Endothelial cell of umbilical vein (primary cell): Measurements from ENCODE around the gene ZBTB21. TPM values are rescaled to one million over a fixed set of nuclear protein-coding genes. Genes with fewer than 3 reads are reported as not detected.

Source experiments
- BruUV-seq: library from RNA; stranded (reverse); fragments of 400-500 nt; replicated peaks from 2 replicates; lab custom pipeline; 2021; lab: Mats Ljungman, UMichigan
- CTCF ChIA-PET: fragments of 300-600, 350-600 bp; sonication (Branson Sonifier 250); formaldehyde crosslinking; loops from one replicate; lab custom pipeline; 2021; ENCODE audit warnings: antibody characterized with exemption, inconsistent platforms; lab: Charles Lee
- POLR2A ChIA-PET: fragments of 300-600, 350-600 bp; sonication (Branson Sonifier 250); formaldehyde crosslinking; loops from one replicate; lab custom pipeline; 2021; ENCODE audit warnings: antibody characterized with exemption, inconsistent platforms; lab: Charles Lee
- DNase-seq: peaks from one replicate; pipeline ENCODE4 v3.0.0-alpha.2; 2011; ENCODE audit warnings: low read depth, low spot score
- FAIRE-seq: peaks from 2 replicates; lab custom pipeline; 2011; peaks lifted over from hg19 to GRCh38; lab: Jason Lieb, UNC
- H2AFZ ChIP-seq: 2 replicates; pipeline ENCODE4 v1.6.0; 2012; ENCODE audit warnings: low read depth, low read length, control low read depth, inconsistent platforms
- H3K27ac ChIP-seq: 2 replicates; pipeline ENCODE4 v1.5.1; 2011; ENCODE audit warnings: low read depth, mild to moderate bottlenecking, control low read depth, low read length, moderate library complexity; ENCODE audit not compliant: insufficient read depth
- H3K27me3 ChIP-seq, 2 experiments: 2 replicates each; pipeline versions ENCODE4 v1.6.0 to v1.6.1; 2011; ENCODE audit warnings: low read length in 2 of 2, mixed read lengths in 1 of 2; ENCODE audit not compliant: control insufficient read depth in 2 of 2, insufficient read depth in 2 of 2
- H3K36me3 ChIP-seq, 2 experiments: 2 replicates in 1 of 2; 3 replicates in 1 of 2; pipeline ENCODE4 v1.5.1; 2011; ENCODE audit warnings: low read length in 2 of 2, mild to moderate bottlenecking in 1 of 2, moderate library complexity in 1 of 2; ENCODE audit not compliant: control insufficient read depth in 2 of 2, insufficient read depth in 2 of 2; ENCODE audit errors: extremely low read depth in 1 of 2
- H3K4me1 ChIP-seq: 3 replicates; pipeline ENCODE4 v1.5.1; 2011; ENCODE audit warnings: mild to moderate bottlenecking, low read length; ENCODE audit not compliant: control insufficient read depth, insufficient read depth; ENCODE audit errors: extremely low read depth
- H3K4me2 ChIP-seq: 2 replicates; pipeline ENCODE4 v1.6.1; 2011; ENCODE audit warnings: low read length, control low read depth, mixed read lengths; ENCODE audit not compliant: insufficient read depth
- H3K4me3 ChIP-seq, 3 experiments: fragments of 200-600 bp in 1 of 3; sonication (generic), shearing (Covaris generic) in 1 of 3; replicated peaks in 1 of 3; 2 replicates each; pipeline ENCODE4 v1.5.1; 2011 to 2016; ENCODE audit warnings: control low read depth in 3 of 3, low read length in 3 of 3, mild to moderate bottlenecking in 2 of 3, inconsistent platforms in 1 of 3, low read depth in 1 of 3, moderate library complexity in 1 of 3; ENCODE audit not compliant: insufficient read depth in 1 of 3
- H3K79me2 ChIP-seq: 2 replicates; pipeline ENCODE4 v1.6.0; 2012; ENCODE audit warnings: low read length, inconsistent platforms; ENCODE audit not compliant: control insufficient read depth, insufficient read depth
- H3K9ac ChIP-seq: replicated peaks from 2 replicates; pipeline ENCODE3; 2011; ENCODE audit warnings: low read length, control low read depth; ENCODE audit not compliant: insufficient read depth; ENCODE audit errors: extremely low read depth
- H3K9me1 ChIP-seq: replicated peaks from 3 replicates; pipeline ENCODE4 v1.6.0; 2011; ENCODE audit warnings: mild to moderate bottlenecking, low read length; ENCODE audit not compliant: control insufficient read depth, insufficient read depth; ENCODE audit errors: extremely low read depth
- H3K9me3 ChIP-seq: replicated peaks from 2 replicates; pipeline ENCODE4 v1.5.1; 2012; ENCODE audit warnings: low read length, inconsistent platforms; ENCODE audit not compliant: control insufficient read depth, insufficient read depth
- H4K20me1 ChIP-seq: replicated peaks from 2 replicates; pipeline ENCODE3; 2011; ENCODE audit warnings: mild to moderate bottlenecking, low read length; ENCODE audit not compliant: control insufficient read depth, insufficient read depth; ENCODE audit errors: extremely low read depth
- CTCF ChIP-seq, 2 donors: IDR thresholded peaks; 1 replicate in 1 of 2; 2 replicates in 1 of 2; pipeline ENCODE4 v1.5.1; 2011; ENCODE audit warnings: low read length in 2 of 2, mild to moderate bottlenecking in 2 of 2, moderate library complexity in 2 of 2, control low read depth in 1 of 2, inconsistent platforms in 1 of 2, low read depth in 1 of 2; ENCODE audit not compliant: insufficient read depth in 1 of 2; ENCODE audit errors: extremely low read depth in 1 of 2
- EZH2 ChIP-seq: IDR thresholded peaks from 2 replicates; pipeline ENCODE4 v1.6.1; 2012; ENCODE audit warnings: borderline replicate concordance, low read depth, mild to moderate bottlenecking, moderate library complexity, low read length, inconsistent platforms; ENCODE audit not compliant: severe bottlenecking
- FOS ChIP-seq: IDR thresholded peaks from 2 replicates; pipeline ENCODE4 v1.6.1; 2011; ENCODE audit warnings: mild to moderate bottlenecking, low read length, moderate library complexity, borderline replicate concordance; ENCODE audit not compliant: insufficient read depth
- GATA2 ChIP-seq: IDR thresholded peaks from 2 replicates; pipeline ENCODE4 v1.7.0; 2011; ENCODE audit warnings: low read depth, mild to moderate bottlenecking, moderate library complexity, mixed read lengths, low read length; ENCODE audit not compliant: insufficient read length, insufficient read depth
- JUN ChIP-seq: IDR thresholded peaks from 2 replicates; pipeline ENCODE4 v1.6.1; 2011; ENCODE audit warnings: borderline replicate concordance, low read depth; ENCODE audit not compliant: insufficient read length, insufficient read depth
- MYC ChIP-seq: IDR thresholded peaks from one replicate; pipeline ENCODE4 v1.6.1; 2011; ENCODE audit warnings: mild to moderate bottlenecking, low read depth, low read length
- POLR2A ChIP-seq: IDR thresholded peaks from 2 replicates; pipeline ENCODE4 v1.6.1; 2012; ENCODE audit warnings: low read depth, mild to moderate bottlenecking, control low read depth, low read length
- POLR2AphosphoS5 ChIP-seq: IDR thresholded peaks from 2 replicates; pipeline ENCODE4 v1.6.1; 2012; ENCODE audit warnings: low read depth, mild to moderate bottlenecking, control low read depth, low read length, moderate library complexity; ENCODE audit not compliant: insufficient read depth
- dilution Hi-C: fragments of 300-500 bp; cut with MboI; formaldehyde crosslinking; loops from one replicate; pipeline ENCODE4 v1.15.0; 2019; ENCODE audit warnings: low sequenced_read_pairs; ENCODE audit not compliant: extremely low pct_ligation_motif_present
- intact Hi-C: fragments of 100-400 bp; cut with micrococcal nuclease; formaldehyde crosslinking; loops from one replicate; pipeline ENCODE4 v1.10.0; 2022
- polyA plus RNA-seq, 4 experiments: library from polyadenylated mRNA; depleted of rRNA in 3 of 4; stranded (reverse) in 3 of 4; unstranded in 1 of 4; fragments of >200 nt; gene quantifications; 2 replicates each; pipeline versions ENCODE4 v1.2.1 to v1.2.3, GENCODE V29; 2011 to 2012; ENCODE audit warnings: missing spikeins in 1 of 4
- total RNA-seq: library from RNA; stranded (reverse); gene quantifications from 2 replicates; pipeline ENCODE4 v1.2.3, GENCODE V29; 2021
- TF ChIP-seq, protein P1 (sequence below): IDR thresholded peaks from 2 replicates; pipeline ENCODE4 v1.6.1; 2011; ENCODE audit not compliant: insufficient read depth, insufficient read length

ZBTB21 gene
- total and polyA plus RNA-seq, 2 donors (not counting 3 experiments of a cell fraction or from before 2014, with no cell fraction given) = 2.8 to 12.4 TPM

DNA sequence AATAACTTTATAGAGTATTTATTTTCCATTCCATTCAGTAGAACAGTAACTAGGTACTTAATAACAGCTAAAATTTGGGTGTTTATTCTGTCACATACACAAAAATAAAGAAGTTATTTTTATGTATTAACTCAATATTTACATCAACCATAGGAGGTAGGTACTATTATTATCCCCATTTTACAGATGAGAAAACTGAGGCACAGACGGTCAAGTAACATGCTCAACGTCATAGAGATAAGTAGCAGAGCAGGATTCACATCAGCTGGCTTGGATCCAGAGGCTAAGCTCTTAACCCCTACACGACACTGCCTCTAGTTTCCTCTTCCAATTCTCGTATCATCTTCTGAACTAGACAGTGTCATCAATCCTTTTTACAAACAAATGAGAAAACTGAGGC lies 9.3 kb downstream of the ZBTB21 start:
- no peak for TF ChIP-seq MYC
- no peak for TF ChIP-seq JUN
- no peak for TF ChIP-seq POLR2AphosphoS5
- H3K36me3 ChIP-seq = peaks cover 0 to 4% of the 10 kb centered on the region in 2 experiments
- H3K9me3 ChIP-seq = no peaks in the 10 kb centered on the region

DNA sequence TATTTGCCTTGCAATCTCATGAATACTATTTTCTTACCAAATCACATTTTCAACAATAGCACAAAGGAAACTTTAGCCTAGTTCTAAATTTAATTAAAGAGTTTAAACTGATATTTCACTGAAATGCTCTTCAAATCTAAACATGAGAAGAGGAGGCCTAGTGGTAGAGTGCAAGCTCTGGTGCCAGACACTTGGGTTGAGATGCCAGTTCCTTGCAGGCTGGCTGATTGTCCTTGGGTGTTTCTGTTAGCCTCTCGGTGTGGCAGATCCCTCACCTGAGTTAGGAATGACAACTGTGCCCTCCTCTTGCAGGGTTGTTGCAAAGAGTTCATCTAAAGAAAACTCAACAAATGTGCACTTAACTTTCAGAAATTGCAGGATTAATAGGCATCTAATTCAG lies 12.5 kb downstream of the ZBTB21 start:
- Histone ChIP-seq H3K4me1 (no peaks in the 10 kb centered on the region), H3K9me1 (no peaks in the 10 kb centered on the region), H3K36me3 (peaks cover 6 to 7% of the 10 kb centered on the region in 2 experiments), H3K79me2 (peaks cover 6% of the 10 kb centered on the region), H2AFZ (no peak overlapping the region), H4K20me1 (peaks cover 2% of the 10 kb centered on the region), H3K27me3 (no peaks in the 10 kb centered on the region), H3K9ac (no peak overlapping the region), H3K4me3 (no peak overlapping the region), H3K4me2 (no peak overlapping the region), H3K27ac (no peak overlapping the region), H3K9me3 (no peaks in the 10 kb centered on the region)
- no peak for DNase-seq
- BruUV-seq = no TSS peak
- ChIA-PET POLR2A (no interaction called here), CTCF (no interaction called here)
- TF ChIP-seq, protein P1, sequence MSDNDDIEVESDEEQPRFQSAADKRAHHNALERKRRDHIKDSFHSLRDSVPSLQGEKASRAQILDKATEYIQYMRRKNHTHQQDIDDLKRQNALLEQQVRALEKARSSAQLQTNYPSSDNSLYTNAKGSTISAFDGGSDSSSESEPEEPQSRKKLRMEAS = no peak
- TF ChIP-seq GATA2 (no peak), CTCF (IDR thresholded peaks at IDR 0.05; ENCODE audit: extremely low read depth in 1 of 2, insufficient read depth in 1 of 2, low read depth in 1 of 2, low read length in 2 of 2) (no peak), POLR2A (no peak), MYC (no peak), EZH2 (no peak), POLR2AphosphoS5 (no peak), JUN (no peak), FOS (no peak)
- intact Hi-C loops (no loop called here), dilution Hi-C loops (no loop called here)
- no peak for FAIRE-seq

More for the DNA sequence above, 9.3 kb downstream of the ZBTB21 start:
- Histone ChIP-seq H3K4me1 (no peaks in the 10 kb centered on the region), H2AFZ (no peak overlapping the region), H3K9ac (no peak overlapping the region), H3K4me3 (no peak overlapping the region), H3K27ac (no peak overlapping the region), H3K9me1 (no peaks in the 10 kb centered on the region), H3K27me3 (no peaks in the 10 kb centered on the region), H3K4me2 (no peak overlapping the region), H3K79me2 (peaks cover 13% of the 10 kb centered on the region), H4K20me1 (no peaks in the 10 kb centered on the region)
- ChIA-PET POLR2A (no interaction called here), CTCF (no interaction called here)
- no TSS peak for BruUV-seq
- dilution Hi-C loops = no loop called here
- intact Hi-C loops = no loop called here
- DNase-seq (no peak), FAIRE-seq (no peak)
